ENCODE data around the gene ALDH18A1. TPM values are rescaled to one million over a fixed set of nuclear protein-coding genes. Genes with fewer than 3 reads are reported as not detected.

Gene ALDH18A1
- polyA plus RNA-seq, 2 of the 4 experiments (the other 2 are of a cell fraction), result 41.8 to 69.9 TPM

- H3K9me3 ChIP-seq, result no peaks in the 10 kb centered on the region
- ChIA-PET CTCF (interaction anchor here (1.5 kb wide), 1 partner anchor 14 kb away, joined by 5 read pairs; no protein-coding TSS in a partner anchor), POLR2A (no interaction called here)
- TF ChIP-seq TFCP2L1 (CRISPR knock-in tag; IDR thresholded peaks at IDR 0.05) (no peak), ZNF302 (CRISPR knock-in tag; IDR thresholded peaks at IDR 0.05) (no peak), FOSL2 (IDR thresholded peaks at IDR 0.05) (no peak), FOSL2 (CRISPR knock-in tag; IDR thresholded peaks at IDR 0.05) (peak; percentile 31; the same call in 1 of the 2 replicates)
- TF ChIP-seq, protein P1, sequence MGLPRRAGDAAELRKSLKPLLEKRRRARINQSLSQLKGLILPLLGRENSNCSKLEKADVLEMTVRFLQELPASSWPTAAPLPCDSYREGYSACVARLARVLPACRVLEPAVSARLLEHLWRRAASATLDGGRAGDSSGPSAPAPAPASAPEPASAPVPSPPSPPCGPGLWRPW (IDR thresholded peaks at IDR 0.05), result no peak
- no peak overlapping the region for H3K4me2 ChIP-seq
- H3K27ac ChIP-seq, result no peak overlapping the region
- H3K4me1 ChIP-seq, result no peaks in the 10 kb centered on the region
- H3K4me3 ChIP-seq, result no peak overlapping the region
- FAIRE-seq, result no peak
- no peak for DNase-seq (ENCODE audit: low read depth in 1 of 2, low spot score in 1 of 2)
- ATAC-seq, result no peak
- WGBS (ENCODE audit: missing lambda C conversion rate), result 11% methylated on average over 3 of the region's 3 CpGs
These were observed 83.0 kb downstream of the ALDH18A1 start for GRCh38 chr10:95573527-95573926.

DNA sequence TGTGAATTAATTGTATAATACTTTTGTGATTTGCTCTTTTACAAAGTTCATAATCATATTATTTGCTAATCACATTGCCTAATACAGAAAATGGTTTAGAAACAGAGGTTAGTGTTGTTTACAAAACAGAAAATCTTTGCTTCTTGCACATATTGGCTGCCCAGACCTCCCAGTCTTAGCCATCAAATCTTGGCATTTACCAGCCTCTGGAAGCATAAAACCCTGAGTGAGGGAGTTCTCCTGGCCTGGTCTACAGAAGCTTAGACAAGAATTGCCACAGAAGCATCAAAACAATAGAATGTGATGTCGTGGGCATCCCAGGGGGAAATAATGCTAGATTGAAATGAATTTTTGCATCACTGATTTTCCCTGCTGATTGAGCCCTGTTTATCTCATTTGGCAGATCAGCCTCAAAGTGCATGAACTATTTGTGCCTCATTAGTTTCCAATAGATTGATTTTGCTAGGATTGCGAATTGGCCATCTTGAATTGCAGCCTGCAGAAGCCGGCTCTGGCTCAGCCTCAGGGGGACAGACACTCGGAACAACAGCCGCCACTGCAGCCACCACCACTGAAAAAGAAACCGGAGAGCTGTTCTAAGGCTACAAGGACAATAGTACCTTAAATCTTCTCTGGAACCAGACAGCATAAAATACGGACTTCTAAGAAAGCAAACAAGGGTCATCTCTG lies 84.2 kb downstream of the ALDH18A1 start:
- H3K9me3 ChIP-seq, result no peaks in the 10 kb centered on the region
- FAIRE-seq (no peak), DNase-seq (ENCODE audit: low read depth in 1 of 2, low spot score in 1 of 2) (no peak), ATAC-seq (no peak)
- H3K4me2 ChIP-seq, result no peak overlapping the region
- H3K4me1 ChIP-seq, result no peaks in the 10 kb centered on the region
- no peak for TF ChIP-seq HOXB5 (CRISPR knock-in tag; IDR thresholded peaks at IDR 0.05)
- TF ChIP-seq POLR2AphosphoS2 (conservative IDR thresholded peaks at IDR 0.05; ENCODE audit: low read length), result no peak
- TF ChIP-seq, protein P1 (IDR thresholded peaks at IDR 0.05), result no peak
- TF ChIP-seq RAD21 (conservative IDR thresholded peaks at IDR 0.05 in 1 of 2, IDR thresholded peaks at IDR 0.05 in 1 of 2), result no peak
- TF ChIP-seq, protein P2, sequence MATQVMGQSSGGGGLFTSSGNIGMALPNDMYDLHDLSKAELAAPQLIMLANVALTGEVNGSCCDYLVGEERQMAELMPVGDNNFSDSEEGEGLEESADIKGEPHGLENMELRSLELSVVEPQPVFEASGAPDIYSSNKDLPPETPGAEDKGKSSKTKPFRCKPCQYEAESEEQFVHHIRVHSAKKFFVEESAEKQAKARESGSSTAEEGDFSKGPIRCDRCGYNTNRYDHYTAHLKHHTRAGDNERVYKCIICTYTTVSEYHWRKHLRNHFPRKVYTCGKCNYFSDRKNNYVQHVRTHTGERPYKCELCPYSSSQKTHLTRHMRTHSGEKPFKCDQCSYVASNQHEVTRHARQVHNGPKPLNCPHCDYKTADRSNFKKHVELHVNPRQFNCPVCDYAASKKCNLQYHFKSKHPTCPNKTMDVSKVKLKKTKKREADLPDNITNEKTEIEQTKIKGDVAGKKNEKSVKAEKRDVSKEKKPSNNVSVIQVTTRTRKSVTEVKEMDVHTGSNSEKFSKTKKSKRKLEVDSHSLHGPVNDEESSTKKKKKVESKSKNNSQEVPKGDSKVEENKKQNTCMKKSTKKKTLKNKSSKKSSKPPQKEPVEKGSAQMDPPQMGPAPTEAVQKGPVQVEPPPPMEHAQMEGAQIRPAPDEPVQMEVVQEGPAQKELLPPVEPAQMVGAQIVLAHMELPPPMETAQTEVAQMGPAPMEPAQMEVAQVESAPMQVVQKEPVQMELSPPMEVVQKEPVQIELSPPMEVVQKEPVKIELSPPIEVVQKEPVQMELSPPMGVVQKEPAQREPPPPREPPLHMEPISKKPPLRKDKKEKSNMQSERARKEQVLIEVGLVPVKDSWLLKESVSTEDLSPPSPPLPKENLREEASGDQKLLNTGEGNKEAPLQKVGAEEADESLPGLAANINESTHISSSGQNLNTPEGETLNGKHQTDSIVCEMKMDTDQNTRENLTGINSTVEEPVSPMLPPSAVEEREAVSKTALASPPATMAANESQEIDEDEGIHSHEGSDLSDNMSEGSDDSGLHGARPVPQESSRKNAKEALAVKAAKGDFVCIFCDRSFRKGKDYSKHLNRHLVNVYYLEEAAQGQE (IDR thresholded peaks at IDR 0.05), result no peak
- TF ChIP-seq NFE2L2 (conservative IDR thresholded peaks at IDR 0.05; ENCODE audit: low read length), result no peak
- no peak for TF ChIP-seq TFCP2L1 (CRISPR knock-in tag; IDR thresholded peaks at IDR 0.05)
- TF ChIP-seq JUN (IDR thresholded peaks at IDR 0.05), result no peak
- no peak for TF ChIP-seq HOXB13 (CRISPR knock-in tag; IDR thresholded peaks at IDR 0.05; ENCODE audit: low read depth)
- TF ChIP-seq KDM5A (IDR thresholded peaks at IDR 0.05), result no peak
- no peak for TF ChIP-seq EHMT2 (IDR thresholded peaks at IDR 0.05; ENCODE audit: low read depth)
- no peak for TF ChIP-seq CEBPB (IDR thresholded peaks at IDR 0.05)
- no peak for TF ChIP-seq CBX2 (IDR thresholded peaks at IDR 0.05; ENCODE audit: borderline replicate concordance, low read depth)
- no peak for TF ChIP-seq BHLHE40 (IDR thresholded peaks at IDR 0.05; ENCODE audit: low read depth, low read length)
- no peak overlapping the region for H3K4me3 ChIP-seq
- ChIA-PET POLR2A (no interaction called here), CTCF (no interaction called here)
- 49% methylated on average over 7 of the region's 7 CpGs for WGBS (ENCODE audit: missing lambda C conversion rate)
- H3K27ac ChIP-seq, result no peak overlapping the region

DNA sequence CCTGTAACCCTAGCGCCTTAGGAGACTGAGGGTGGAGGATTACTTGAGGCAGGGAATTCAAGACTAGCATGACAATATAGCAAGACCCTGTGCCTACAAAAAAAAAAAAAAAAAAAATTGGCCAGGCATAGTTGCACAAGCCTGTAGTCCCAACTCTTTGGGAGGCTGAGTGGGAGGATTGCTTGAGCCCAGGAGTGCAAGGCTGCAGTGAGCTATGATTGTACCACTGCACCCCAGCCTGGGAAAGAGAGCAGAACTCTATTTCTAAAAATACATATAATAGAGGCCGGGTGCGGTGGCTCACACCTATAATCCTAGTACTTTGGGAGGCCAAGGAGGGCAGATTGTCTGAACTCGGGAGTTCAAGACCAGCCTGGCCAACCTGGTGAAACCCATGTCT lies 85.1 kb downstream of the ALDH18A1 start:
- H3K4me2 ChIP-seq, result no peak overlapping the region
- no peaks in the 10 kb centered on the region for H3K4me1 ChIP-seq
- CTCF ChIA-PET, result no interaction called here
- POLR2A ChIA-PET, result no interaction called here
- no peak overlapping the region for H3K4me3 ChIP-seq
- no peaks in the 10 kb centered on the region for H3K9me3 ChIP-seq
- WGBS (ENCODE audit: missing lambda C conversion rate), result 68% methylated on average over 4 of the region's 4 CpGs
- no peak for DNase-seq (ENCODE audit: low read depth in 1 of 2, low spot score in 1 of 2)
- no peak overlapping the region for H3K27ac ChIP-seq
- ATAC-seq, result no peak
- FAIRE-seq, result no peak
- no peak for TF ChIP-seq NPAS2 (CRISPR knock-in tag; IDR thresholded peaks at IDR 0.05; ENCODE audit: borderline replicate concordance)
- TF ChIP-seq, protein P3, sequence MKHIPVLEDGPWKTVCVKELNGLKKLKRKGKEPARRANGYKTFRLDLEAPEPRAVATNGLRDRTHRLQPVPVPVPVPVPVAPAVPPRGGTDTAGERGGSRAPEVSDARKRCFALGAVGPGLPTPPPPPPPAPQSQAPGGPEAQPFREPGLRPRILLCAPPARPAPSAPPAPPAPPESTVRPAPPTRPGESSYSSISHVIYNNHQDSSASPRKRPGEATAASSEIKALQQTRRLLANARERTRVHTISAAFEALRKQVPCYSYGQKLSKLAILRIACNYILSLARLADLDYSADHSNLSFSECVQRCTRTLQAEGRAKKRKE (CRISPR knock-in tag; IDR thresholded peaks at IDR 0.05; ENCODE audit: low read depth), result no peak
- TF ChIP-seq, protein P4, sequence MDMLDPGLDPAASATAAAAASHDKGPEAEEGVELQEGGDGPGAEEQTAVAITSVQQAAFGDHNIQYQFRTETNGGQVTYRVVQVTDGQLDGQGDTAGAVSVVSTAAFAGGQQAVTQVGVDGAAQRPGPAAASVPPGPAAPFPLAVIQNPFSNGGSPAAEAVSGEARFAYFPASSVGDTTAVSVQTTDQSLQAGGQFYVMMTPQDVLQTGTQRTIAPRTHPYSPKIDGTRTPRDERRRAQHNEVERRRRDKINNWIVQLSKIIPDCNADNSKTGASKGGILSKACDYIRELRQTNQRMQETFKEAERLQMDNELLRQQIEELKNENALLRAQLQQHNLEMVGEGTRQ (IDR thresholded peaks at IDR 0.05), result no peak
- TF ChIP-seq RFX5 (IDR thresholded peaks at IDR 0.05), result no peak
- TF ChIP-seq JUNB (IDR thresholded peaks at IDR 0.05), result no peak
- TF ChIP-seq, protein P2 (IDR thresholded peaks at IDR 0.05), result no peak
- TF ChIP-seq ZSCAN20 (CRISPR knock-in tag; IDR thresholded peaks at IDR 0.05), result no peak
- TF ChIP-seq RAD21 (conservative IDR thresholded peaks at IDR 0.05 in 1 of 2, IDR thresholded peaks at IDR 0.05 in 1 of 2), result no peak
